PC-9 (cell line): Measurements from ENCODE around the gene CRIP2. TPM values are rescaled to one million over a fixed set of nuclear protein-coding genes. Genes with fewer than 3 reads are reported as not detected.

Source experiments
- BruUV-seq: library from RNA; stranded (reverse); fragments of 400-500 nt; replicated peaks from 2 replicates; lab custom pipeline; 2021; lab: Mats Ljungman, UMichigan
- CTCF ChIA-PET: fragments of 300-600 bp; sonication (Branson Sonifier 250); formaldehyde crosslinking; loops from one replicate; lab custom pipeline; 2022; ENCODE audit warnings: antibody characterized with exemption; lab: Charles Lee
- POLR2A ChIA-PET: fragments of 300-600 bp; sonication (Branson Sonifier 250); formaldehyde crosslinking; loops from one replicate; lab custom pipeline; 2022; ENCODE audit warnings: antibody characterized with exemption; ENCODE audit not compliant: unreplicated experiment; lab: Charles Lee
- DNase-seq, 2 experiments: peaks; one replicate each; pipeline versions ENCODE4 v3.0.0 to v3.0.0-alpha.2; 2015 to 2022; ENCODE audit warnings: mixed read lengths in 1 of 2
- H2AFZ ChIP-seq: fragments of 200-600 bp; sonication (generic); 2 replicates; pipeline ENCODE4 v1.8.1; 2017; ENCODE audit warnings: antibody characterized with exemption
- H3F3A ChIP-seq: fragments of 200-600 bp; sonication (generic); 2 replicates; pipeline ENCODE4 v1.8.1; 2017; ENCODE audit warnings: antibody characterized with exemption, mild to moderate bottlenecking, low read depth; ENCODE audit not compliant: insufficient read depth
- H3K27ac ChIP-seq: fragments of 200-600 bp; sonication (generic); 2 replicates; pipeline ENCODE4 v1.6.1; 2016; ENCODE audit warnings: mixed run types
- H3K27me3 ChIP-seq: fragments of 200-600 bp; sonication (generic); 2 replicates; pipeline ENCODE4 v1.6.1; 2016; ENCODE audit warnings: low read depth, mixed run types; ENCODE audit not compliant: insufficient read depth
- H3K36me3 ChIP-seq: fragments of 200-600 bp; sonication (generic); 2 replicates; pipeline ENCODE4 v1.6.1; 2016; ENCODE audit warnings: low read depth, mixed run types
- H3K4me1 ChIP-seq: fragments of 200-600 bp; sonication (generic); replicated peaks from 2 replicates; pipeline ENCODE4 v1.6.1; 2016; ENCODE audit warnings: mixed run types; ENCODE audit not compliant: insufficient read depth
- H3K4me2 ChIP-seq: fragments of 200-600 bp; sonication (generic); 2 replicates; pipeline ENCODE4 v1.6.1; 2017; ENCODE audit warnings: mixed run types
- H3K4me3 ChIP-seq: fragments of 200-600 bp; sonication (generic); 2 replicates; pipeline ENCODE4 v1.6.1; 2016; ENCODE audit warnings: mixed run types
- H3K79me2 ChIP-seq: fragments of 200-600 bp; sonication (generic); 2 replicates; pipeline ENCODE4 v1.6.1; 2017; ENCODE audit warnings: low read depth, mixed run types
- H3K9me2 ChIP-seq: fragments of 200-600 bp; sonication (generic); 2 replicates; pipeline ENCODE4 v1.8.1; 2017; ENCODE audit warnings: mild to moderate bottlenecking; ENCODE audit not compliant: insufficient read depth
- H3K9me3 ChIP-seq: fragments of 200-600 bp; sonication (generic); 2 replicates; pipeline ENCODE4 v1.8.1; 2016; ENCODE audit warnings: low read depth; ENCODE audit not compliant: insufficient read depth
- H4K20me1 ChIP-seq: fragments of 200-600 bp; sonication (generic); 2 replicates; pipeline ENCODE4 v1.8.1; 2017; ENCODE audit not compliant: insufficient read depth
- CTCF ChIP-seq: fragments of 200-600 bp; sonication (generic); conservative IDR thresholded peaks from 2 replicates; pipeline ENCODE4 v1.6.1; 2017; ENCODE audit warnings: mixed run types, antibody characterized with exemption, mild to moderate bottlenecking, moderate library complexity
- EZH2 ChIP-seq: fragments of 200-600 bp; sonication (generic); IDR thresholded peaks from 2 replicates; pipeline ENCODE4 v1.8.0; 2017; ENCODE audit warnings: antibody characterized with exemption, low read depth
- intact Hi-C: fragments of 100-400 bp; cut with micrococcal nuclease; formaldehyde crosslinking; loops from one replicate; pipeline ENCODE4 v1.10.0; 2022; ENCODE audit not compliant: unreplicated experiment
- total RNA-seq: library from RNA; stranded (reverse); gene quantifications from 2 replicates; pipeline ENCODE4 v1.2.3, GENCODE V29; 2021

The CRIP2 gene
- total RNA-seq, 1 experiment from 2014 or later: 50.2 TPM

- DNase-seq: no peak
- Histone ChIP-seq H3K4me2 (no peak overlapping the region), H3K9me2 (no peaks in the 10 kb centered on the region), H3K4me1 (no peaks in the 10 kb centered on the region), H4K20me1 (peaks cover 46% of the 10 kb centered on the region), H2AFZ (no peak overlapping the region), H3K4me3 (no peak overlapping the region), H3F3A (0 out of 2 replicates have a peak, but pooled peaks cover 2% of the 10 kb centered on the region), H3K36me3 (no peaks in the 10 kb centered on the region), H3K9me3 (no peaks in the 10 kb centered on the region), H3K79me2 (peaks cover 31% of the 10 kb centered on the region), H3K27ac (no peak overlapping the region), H3K27me3 (no peaks in the 10 kb centered on the region)
- no peak for TF ChIP-seq EZH2
- no peak for TF ChIP-seq CTCF
- CTCF ChIA-PET: no interaction called here
- intact Hi-C loops: no loop called here
- no TSS peak for BruUV-seq
- POLR2A ChIA-PET: no interaction called here
Observed at GRCh38 chr14:105439710-105440553, 34.7 kb upstream of the CRIP2 start.

GRCh38 chr14:105440554-105440900 lies 34.1 kb upstream of the CRIP2 start:
- Histone ChIP-seq H3K9me2 (no peaks in the 10 kb centered on the region), H3K9me3 (no peaks in the 10 kb centered on the region), H3K27ac (no peak overlapping the region), H3K27me3 (no peaks in the 10 kb centered on the region), H4K20me1 (peaks cover 42% of the 10 kb centered on the region), H2AFZ (no peak overlapping the region), H3K4me3 (no peak overlapping the region), H3K79me2 (peaks cover 25% of the 10 kb centered on the region), H3K4me1 (no peaks in the 10 kb centered on the region), H3K4me2 (no peak overlapping the region), H3F3A (no peaks in the 10 kb centered on the region), H3K36me3 (no peaks in the 10 kb centered on the region)
- no TSS peak for BruUV-seq
- TF ChIP-seq EZH2: no peak
- TF ChIP-seq CTCF: no peak
- CTCF ChIA-PET: no interaction called here
- no peak for DNase-seq
- intact Hi-C loops: no loop called here
- POLR2A ChIA-PET: no interaction called here

- H3K79me2 ChIP-seq: peaks cover 20% of the 10 kb centered on the region
- H3K4me3 ChIP-seq: no peak overlapping the region
- H3K9me2 ChIP-seq: no peaks in the 10 kb centered on the region
- H2AFZ ChIP-seq: no peak overlapping the region
- TF ChIP-seq EZH2: no peak
- TF ChIP-seq CTCF: no peak
- no peaks in the 10 kb centered on the region for H3K36me3 ChIP-seq
- intact Hi-C loops: no loop called here
- POLR2A ChIA-PET: no interaction called here
- H4K20me1 ChIP-seq: peaks cover 37% of the 10 kb centered on the region
- H3K4me1 ChIP-seq: no peaks in the 10 kb centered on the region
- H3K4me2 ChIP-seq: no peak overlapping the region
- no peak for DNase-seq
- no peaks in the 10 kb centered on the region for H3K9me3 ChIP-seq
- BruUV-seq: no TSS peak
- CTCF ChIA-PET: no interaction called here
- H3K27ac ChIP-seq: no peak overlapping the region
- H3K27me3 ChIP-seq: no peaks in the 10 kb centered on the region
- H3F3A ChIP-seq: no peaks in the 10 kb centered on the region
Observed at GRCh38 chr14:105440992-105441391, 33.6 kb upstream of the CRIP2 start.
